Fibroblast of mammary gland (primary cell): ENCODE measurements around the gene PLCL2.
A peak's percentile ranks its signal among the peaks of the same experiment; 100 is the strongest.

Experiments used
- DNase-seq: peaks from one replicate; pipeline ENCODE4 v3.0.0-alpha.2; 2010; ENCODE audit warnings: low read depth
- H3K4me3 ChIP-seq: 2 replicates; pipeline ENCODE4 v1.5.1; 2011; ENCODE audit warnings: low read depth, mild to moderate bottlenecking, low read length, moderate library complexity; ENCODE audit not compliant: control insufficient read depth
- CTCF ChIP-seq: conservative IDR thresholded peaks from 2 replicates; pipeline ENCODE4 v1.5.1; 2011; ENCODE audit warnings: low read depth, low read length, inconsistent platforms; ENCODE audit not compliant: control insufficient read depth, insufficient read depth

Gene PLCL2

GRCh38 chr3:17052363-17052762 is 167.6 kb downstream of the PLCL2 start:
- no peak overlapping the region for H3K4me3 ChIP-seq
- TF ChIP-seq CTCF = no peak
- no peak for DNase-seq

GRCh38 chr3:17054301-17054981 is 169.7 kb downstream of the PLCL2 start:
- TF ChIP-seq CTCF = no peak
- DNase-seq = no peak
- no peak overlapping the region for H3K4me3 ChIP-seq

GRCh38 chr3:17054982-17055343 is 170.2 kb downstream of the PLCL2 start:
- no peak for TF ChIP-seq CTCF
- DNase-seq = no peak
- H3K4me3 ChIP-seq = no peak overlapping the region

GRCh38 chr3:17055374-17056276 is 170.9 kb downstream of the PLCL2 start:
- H3K4me3 ChIP-seq = no peak overlapping the region
- DNase-seq = peak; percentile 94
- TF ChIP-seq CTCF = no peak

- H3K4me3 ChIP-seq = no peak overlapping the region
- no peak for TF ChIP-seq CTCF
- DNase-seq = peak; percentile 79
These were observed 172.6 kb downstream of the PLCL2 start for GRCh38 chr3:17057321-17057720.

GRCh38 chr3:17059989-17060550 is 175.3 kb downstream of the PLCL2 start:
- no peak for TF ChIP-seq CTCF
- no peak overlapping the region for H3K4me3 ChIP-seq
- no peak for DNase-seq
